GM04503 (cell line): ENCODE results near the gene CCDC137.

Experiments
- DNase-seq: peaks from one replicate; pipeline ENCODE4 v3.0.0-alpha.2; 2012; ENCODE audit warnings: low read depth

CCDC137 gene

DNA sequence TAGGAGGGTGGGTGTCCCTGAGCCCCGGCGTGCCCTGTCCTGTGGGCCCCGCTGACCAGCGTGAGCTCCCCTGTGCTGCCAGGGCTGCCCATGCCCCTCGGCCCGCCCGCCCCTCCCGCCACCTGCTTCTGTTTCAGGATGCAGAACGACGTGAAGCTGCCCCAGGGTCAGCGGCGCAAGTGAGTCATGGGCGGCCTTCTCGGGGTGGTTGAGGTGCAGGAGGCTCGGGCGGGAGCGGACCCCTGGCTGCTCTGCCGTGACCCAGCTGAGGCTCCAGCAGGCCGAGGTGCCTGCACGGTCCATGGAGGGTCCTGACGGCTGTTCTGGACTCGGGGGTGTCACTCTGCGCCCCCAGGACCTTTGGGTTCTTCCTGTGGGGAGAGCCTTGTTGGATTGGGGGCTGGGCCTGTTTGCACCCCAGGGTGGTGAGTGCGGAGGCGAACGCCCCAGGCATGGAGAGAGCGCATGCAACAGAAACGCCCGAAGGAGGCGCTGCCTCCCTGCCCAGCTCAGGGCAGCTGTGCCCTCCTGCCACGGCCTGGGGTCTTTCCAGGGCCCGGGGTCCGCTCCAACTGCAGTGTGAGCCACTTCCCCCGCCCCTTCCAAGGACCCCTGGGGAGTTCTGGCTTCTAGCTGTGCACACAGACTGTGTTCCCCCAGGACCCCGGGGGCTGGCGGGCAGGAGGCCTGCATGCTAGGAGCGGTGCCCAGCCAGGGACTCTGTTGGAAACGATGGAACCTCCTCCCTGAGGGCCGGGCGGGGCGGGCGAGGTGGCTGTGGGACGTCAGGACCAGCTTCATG, 49.5 kb downstream of the CCDC137 start:
- DNase-seq = no peak

DNA sequence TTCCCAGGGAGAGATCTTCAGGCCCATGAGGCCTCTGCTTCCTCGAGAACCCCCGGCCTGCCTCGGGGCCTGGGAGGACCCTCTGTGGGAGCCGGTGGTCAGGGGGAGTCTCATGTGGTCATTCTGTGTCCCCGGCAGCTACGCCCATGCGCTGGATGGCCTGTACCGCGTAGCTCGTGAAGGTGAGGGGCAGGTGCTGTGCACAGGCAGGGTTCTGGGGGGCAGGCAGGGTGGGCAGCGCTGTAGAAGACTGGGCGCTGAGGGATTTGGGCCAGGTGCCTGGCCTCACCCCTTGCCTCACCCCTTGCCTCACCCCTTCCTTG, 50.1 kb downstream of the CCDC137 start:
- no peak for DNase-seq

DNA sequence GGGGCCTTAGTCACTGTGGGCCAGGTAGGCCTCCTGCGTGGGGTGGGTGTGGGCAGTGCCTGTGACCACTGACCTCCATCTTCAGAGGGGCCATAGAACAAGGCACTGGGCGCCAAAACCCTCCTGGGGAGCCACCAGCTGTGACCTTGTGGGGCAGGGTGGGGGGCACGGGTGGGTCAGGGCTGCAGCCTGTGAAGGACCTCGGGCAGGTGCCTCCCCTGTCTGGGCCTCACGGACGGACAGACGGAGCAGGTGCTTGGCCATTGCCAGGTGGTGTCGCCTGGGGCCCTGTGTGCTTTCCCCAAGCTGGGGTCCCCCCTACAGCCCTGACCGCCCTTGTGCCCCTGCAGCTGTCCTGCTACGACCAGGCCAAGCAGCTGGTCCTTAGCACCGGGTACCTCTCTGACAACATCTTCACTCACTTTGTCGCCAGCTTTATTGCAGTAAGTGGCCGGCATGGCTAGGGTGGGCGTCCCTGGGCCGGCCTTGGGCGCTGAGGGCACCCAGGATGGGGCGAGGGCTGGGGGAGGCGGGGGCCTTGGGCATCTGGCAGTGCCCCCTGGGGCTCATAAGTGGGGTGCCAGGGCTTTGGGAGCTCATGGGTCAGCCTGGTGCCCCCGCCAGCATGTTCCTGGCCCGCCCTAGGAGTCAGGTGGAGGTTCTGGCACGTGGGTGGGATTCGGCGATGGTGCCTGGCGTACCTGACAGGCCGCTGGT, 50.7 kb downstream of the CCDC137 start:
- DNase-seq = no peak

DNA sequence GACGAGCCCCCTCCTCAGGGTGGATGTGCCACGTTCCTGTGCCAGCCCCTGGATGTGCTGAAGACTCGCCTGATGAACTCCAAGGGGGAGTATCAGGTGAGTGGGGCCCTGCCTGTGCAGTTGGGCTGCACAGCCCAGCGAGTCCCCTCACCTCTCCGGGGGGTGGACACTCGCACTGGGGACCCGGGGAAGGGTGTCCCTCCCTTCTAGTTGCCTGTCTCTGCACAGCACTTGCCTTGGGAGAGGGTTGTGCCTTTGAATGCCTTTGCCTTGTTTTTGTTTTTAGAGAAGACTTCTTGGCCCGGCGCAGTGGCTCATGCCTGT, 51.2 kb downstream of the CCDC137 start:
- DNase-seq = no peak

DNA sequence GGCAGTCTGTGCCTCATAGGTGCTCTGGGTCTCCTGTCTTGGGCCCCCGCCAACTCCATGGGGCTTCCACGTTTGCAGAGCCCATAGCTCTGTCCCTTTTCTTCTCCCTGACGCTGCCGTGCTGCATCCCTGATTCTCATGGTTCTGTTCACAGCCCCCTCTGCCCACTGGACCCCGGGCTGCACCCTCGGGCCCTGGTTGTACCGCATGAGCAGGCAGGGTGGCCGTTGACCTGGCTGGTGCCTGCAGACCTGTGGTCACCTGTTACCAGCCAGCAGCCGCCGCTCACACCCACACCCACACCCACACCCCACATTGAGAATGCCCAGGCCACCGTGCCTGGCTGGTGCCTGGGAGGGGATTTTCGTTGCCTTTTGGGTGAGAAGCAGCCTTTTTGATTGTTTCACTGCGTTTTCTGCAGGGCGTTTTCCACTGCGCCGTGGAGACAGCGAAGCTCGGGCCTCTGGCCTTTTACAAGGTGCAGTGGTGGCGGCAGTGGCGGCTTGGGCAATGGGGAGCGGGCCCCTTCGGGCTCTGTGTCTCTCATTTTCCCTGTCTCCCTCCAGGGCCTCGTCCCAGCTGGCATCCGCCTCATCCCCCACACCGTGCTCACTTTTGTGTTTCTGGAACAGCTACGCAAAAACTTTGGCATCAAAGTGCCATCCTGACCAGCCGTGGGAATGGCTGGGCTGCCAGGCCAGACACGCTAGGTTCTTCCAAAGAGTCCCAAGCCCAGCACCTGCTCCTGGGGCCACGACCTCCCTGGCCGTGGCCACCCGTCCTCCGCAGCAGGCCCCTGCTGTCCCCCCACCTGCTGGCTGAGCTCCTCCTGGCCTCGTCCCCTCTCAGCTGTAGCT, 53.1 kb downstream of the CCDC137 start:
- no peak for DNase-seq

DNA sequence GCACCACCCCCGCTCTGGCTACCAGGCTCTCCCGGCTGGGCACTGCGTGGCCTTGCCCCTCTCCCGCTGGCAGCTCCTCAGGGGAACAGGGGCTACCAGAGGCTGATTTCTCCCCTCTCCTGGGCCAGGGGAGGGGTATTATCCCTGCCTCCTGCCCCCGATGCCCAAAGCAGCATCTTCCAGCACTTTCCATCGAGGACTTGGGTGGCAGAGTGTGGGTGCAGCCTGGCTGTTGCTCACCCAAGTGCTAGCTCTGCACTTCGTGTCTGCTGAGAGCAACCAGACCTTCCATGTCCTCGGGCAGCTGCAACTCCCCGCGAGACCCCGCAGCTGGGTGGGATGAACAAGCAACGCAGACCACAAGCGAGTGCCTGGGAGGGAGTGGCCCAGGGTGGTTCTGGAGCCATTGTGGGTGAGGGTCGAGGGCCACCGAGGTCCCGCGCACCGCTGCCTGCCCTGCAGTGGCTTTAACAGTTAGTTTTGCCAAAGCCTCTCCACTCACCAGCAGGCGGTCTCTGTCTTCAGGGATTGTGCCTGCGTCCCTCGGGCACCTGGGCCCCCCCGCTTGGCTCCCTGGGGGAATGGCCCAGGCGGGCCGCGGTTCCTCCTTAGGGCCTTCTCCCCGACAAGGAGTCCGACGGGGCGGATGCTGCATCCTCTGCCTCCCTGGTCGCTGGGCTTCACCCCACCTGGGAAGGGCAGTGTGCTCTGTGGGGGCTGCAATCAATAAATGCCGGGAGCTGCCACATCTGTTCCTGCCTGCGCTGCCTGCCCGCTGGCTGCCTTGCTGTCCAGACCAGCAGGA, 53.9 kb downstream of the CCDC137 start:
- DNase-seq = no peak

DNA sequence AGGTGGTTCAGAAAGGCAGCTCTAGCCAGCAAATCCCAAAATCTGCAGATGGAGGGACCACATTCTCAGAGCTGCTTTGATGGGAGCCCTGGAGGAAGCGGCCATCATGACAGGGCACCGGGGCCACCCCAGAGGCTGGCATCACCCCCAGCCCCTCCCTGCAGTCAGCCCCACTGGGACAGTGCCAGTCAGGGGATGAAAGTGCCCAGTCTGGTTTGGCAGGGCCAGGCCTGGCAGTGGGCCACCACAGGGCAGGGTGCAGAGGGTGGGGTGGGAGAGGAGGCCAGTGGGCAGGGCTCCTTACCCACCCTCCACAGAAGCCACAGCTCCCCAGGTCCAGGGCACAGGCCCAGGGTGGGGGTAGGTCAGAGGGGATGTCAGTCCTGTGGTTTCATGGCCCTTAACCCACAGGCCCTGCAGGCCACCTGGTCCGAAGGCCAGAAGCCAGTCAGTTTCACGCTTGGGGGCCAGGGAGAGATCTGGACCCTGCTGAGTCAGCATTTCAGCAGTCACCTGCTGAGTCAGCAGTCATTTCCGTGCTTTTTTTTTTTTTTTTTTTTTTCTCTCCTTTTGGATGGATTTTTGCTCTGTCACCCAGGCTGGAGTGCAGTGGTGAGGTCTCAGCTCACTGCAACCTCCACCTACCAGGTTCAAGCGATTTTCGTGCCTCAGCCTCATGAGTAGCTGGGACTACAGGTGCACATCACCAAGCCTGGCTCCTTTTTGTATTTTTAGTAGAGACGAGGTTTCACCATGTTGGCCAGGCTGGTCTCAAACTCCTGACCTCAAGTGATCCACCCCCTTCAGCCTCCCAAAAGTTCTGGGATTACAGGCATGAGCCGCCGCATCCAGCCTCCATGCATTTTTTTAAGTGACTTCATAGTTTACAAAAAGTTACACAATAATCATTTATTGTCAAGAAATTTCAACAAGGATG, 55.9 kb downstream of the CCDC137 start:
- no peak for DNase-seq
